Measurements from ENCODE around the gene HS3ST5.

Gene HS3ST5

DNA sequence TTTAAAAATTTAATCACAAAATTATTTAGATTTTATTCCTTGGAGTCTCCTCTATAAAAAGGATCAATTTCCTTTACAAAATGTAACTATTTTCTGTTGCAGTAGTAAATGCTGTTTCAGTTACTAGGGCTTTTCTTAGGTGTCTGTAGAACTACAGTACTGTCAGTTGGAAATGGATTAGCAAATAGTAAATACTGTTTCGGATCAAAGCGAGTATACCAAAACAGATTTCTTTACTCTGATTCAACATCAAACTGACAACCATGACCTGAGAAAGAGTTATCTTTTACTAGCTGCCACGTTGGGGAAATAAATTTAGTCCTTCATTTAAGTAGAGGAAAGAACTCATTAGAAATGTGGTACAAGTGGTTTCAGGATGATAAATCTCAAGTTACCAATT, 172.5 kb downstream of the HS3ST5 start:
- H3K27ac ChIP-seq (ENCODE audit: low read depth, low read length, severe bottlenecking) = no peak overlapping the region
- no peaks in the 10 kb centered on the region for H3K9me3 ChIP-seq (ENCODE audit: control insufficient read depth, low read length)
- no peaks in the 10 kb centered on the region for H3K4me1 ChIP-seq (ENCODE audit: control insufficient read depth, insufficient read depth, low read length, poor library complexity, severe bottlenecking)
- H3K4me3 ChIP-seq (ENCODE audit: extremely low read depth, insufficient read depth, low read length, poor library complexity, severe bottlenecking) = no peak overlapping the region
- WGBS, 2 experiments (ENCODE audit: insufficient coverage in 2 of 2) = 100% methylated on average over 1 of the region's 3 CpGs; no CpG with 5 or more reads in 1 of the 2 experiments
- no peaks in the 10 kb centered on the region for H3K36me3 ChIP-seq (ENCODE audit: control insufficient read depth, insufficient read depth, low read length)

GRCh38 chr6:114169763-114170162, 173.1 kb downstream of the HS3ST5 start:
- H3K36me3 ChIP-seq (ENCODE audit: control insufficient read depth, insufficient read depth, low read length) = no peaks in the 10 kb centered on the region
- no peak overlapping the region for H3K27ac ChIP-seq (ENCODE audit: low read depth, low read length, severe bottlenecking)
- H3K4me1 ChIP-seq (ENCODE audit: control insufficient read depth, insufficient read depth, low read length, poor library complexity, severe bottlenecking) = no peaks in the 10 kb centered on the region
- no peak overlapping the region for H3K4me3 ChIP-seq (ENCODE audit: extremely low read depth, insufficient read depth, low read length, poor library complexity, severe bottlenecking)
- no peaks in the 10 kb centered on the region for H3K9me3 ChIP-seq (ENCODE audit: control insufficient read depth, low read length)

DNA sequence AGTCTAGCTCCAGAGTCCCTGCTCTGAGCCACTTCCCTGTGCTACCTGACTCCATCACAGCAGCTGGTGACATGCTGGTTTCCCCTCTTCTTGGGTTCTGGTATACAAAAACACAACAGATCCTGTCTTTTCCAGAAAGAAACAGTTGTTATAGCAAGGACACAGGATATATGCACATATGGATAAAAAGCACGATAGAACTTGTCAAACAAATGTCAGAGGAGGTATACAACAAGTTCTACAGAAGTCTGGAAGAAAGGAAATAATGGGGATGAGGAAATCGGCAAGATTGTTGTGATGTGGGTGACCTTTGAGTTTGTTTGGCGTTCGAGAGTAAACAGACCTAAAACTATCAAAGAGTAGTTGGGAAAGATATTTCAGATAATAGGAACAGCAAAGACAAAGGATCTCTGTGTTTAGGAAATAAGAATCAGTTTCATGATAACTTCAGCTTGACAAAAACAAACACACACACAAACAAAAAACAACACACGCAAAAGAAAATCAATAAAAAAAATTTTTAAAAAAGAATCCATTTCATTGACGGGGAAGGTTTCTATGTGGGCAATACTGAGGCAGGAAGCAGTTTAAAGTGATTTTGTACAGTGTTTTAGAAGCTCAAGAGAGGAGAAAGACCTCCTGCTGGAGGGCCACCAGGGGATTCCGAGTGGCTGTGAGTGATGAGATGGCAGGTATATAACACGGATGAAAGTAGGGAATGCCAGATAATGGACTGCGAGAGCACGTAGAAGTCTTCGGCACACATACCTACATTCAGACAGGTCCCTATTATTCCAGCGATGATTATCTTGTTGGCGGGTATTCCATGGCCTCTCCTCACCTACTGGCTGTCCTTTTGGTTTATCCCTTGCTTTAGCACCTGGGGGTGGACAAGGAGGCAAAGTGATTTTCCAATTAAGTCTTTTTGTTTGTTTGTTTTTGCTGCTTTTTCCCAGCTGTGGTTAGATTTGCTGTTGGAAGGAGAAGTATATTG, 174.9 kb downstream of the HS3ST5 start:
- 87 to 94% methylated on average over 7 to 11 of the region's 13 CpGs for WGBS, 2 experiments (ENCODE audit: insufficient coverage in 2 of 2)
- H3K27ac ChIP-seq (ENCODE audit: low read depth, low read length, severe bottlenecking) = no peak overlapping the region

DNA sequence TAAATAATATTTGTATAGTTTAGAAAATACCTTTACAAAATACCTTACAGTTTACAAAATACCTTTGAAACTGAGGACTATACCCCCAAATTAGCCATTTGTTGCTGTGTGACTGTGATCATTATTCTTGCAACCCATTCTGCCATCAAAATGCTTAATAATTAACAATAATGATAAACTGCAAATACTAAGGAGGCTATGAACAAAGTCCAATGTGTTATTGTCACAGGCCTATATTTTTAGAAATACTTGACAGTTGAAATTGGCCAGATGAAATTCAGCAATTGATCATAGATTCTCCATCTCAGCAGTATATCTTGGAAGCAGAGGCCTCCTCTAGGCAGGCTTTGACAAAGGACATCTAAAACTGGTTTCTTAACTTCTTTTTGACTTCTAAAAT, 178.6 kb downstream of the HS3ST5 start:
- Histone ChIP-seq H3K4me1 (ENCODE audit: control insufficient read depth, insufficient read depth, low read length, poor library complexity, severe bottlenecking) (no peaks in the 10 kb centered on the region), H3K9me3 (ENCODE audit: control insufficient read depth, low read length) (no peaks in the 10 kb centered on the region), H3K4me3 (ENCODE audit: extremely low read depth, insufficient read depth, low read length, poor library complexity, severe bottlenecking) (no peak overlapping the region), H3K27ac (ENCODE audit: low read depth, low read length, severe bottlenecking) (no peak overlapping the region), H3K36me3 (ENCODE audit: control insufficient read depth, insufficient read depth, low read length) (no peaks in the 10 kb centered on the region)

More for the DNA sequence above, 174.9 kb downstream of the HS3ST5 start:
- H3K9me3 ChIP-seq (ENCODE audit: control insufficient read depth, low read length) = no peaks in the 10 kb centered on the region
- H3K4me1 ChIP-seq (ENCODE audit: control insufficient read depth, insufficient read depth, low read length, poor library complexity, severe bottlenecking) = no peaks in the 10 kb centered on the region
- no peak overlapping the region for H3K4me3 ChIP-seq (ENCODE audit: extremely low read depth, insufficient read depth, low read length, poor library complexity, severe bottlenecking)
- no peaks in the 10 kb centered on the region for H3K36me3 ChIP-seq (ENCODE audit: control insufficient read depth, insufficient read depth, low read length)

DNA sequence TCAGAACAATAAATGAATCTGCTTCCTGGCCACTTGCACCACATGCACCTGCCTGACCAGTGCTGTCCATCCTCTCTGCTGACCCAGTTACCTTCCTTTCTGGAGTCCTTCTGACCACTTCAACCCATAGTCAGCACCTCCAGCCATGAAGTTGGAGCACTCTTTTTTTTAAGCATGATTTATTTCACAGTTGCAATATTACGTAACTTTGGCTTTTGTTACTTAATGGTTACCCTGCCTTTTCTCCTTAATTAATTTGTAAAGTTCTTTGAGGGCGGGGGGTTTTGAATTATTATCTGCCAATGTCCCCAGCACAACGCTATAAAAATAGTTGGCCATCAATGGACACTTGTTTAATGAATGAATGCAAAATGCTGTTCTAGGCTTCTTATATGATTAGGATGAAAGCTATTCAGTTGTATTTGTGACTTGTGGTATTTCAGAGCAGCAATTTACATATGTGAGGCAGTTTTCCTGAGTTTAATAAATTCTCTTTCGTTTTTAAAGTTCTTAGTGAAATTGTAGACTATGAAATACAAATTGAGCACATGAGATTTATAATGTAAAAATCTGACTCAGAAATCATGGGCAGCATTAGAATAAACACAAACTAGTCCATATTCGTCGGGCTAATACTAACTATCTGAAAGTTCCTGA, 180.0 kb downstream of the HS3ST5 start:
- no peaks in the 10 kb centered on the region for H3K36me3 ChIP-seq (ENCODE audit: control insufficient read depth, insufficient read depth, low read length)
- no peaks in the 10 kb centered on the region for H3K4me1 ChIP-seq (ENCODE audit: control insufficient read depth, insufficient read depth, low read length, poor library complexity, severe bottlenecking)
- no peak overlapping the region for H3K27ac ChIP-seq (ENCODE audit: low read depth, low read length, severe bottlenecking)
- 100% methylated on average over 1 of the region's 6 CpGs; no CpG with 5 or more reads in 1 of the 2 experiments for WGBS, 2 experiments (ENCODE audit: insufficient coverage in 2 of 2)
- no peak overlapping the region for H3K4me3 ChIP-seq (ENCODE audit: extremely low read depth, insufficient read depth, low read length, poor library complexity, severe bottlenecking)
- no peaks in the 10 kb centered on the region for H3K9me3 ChIP-seq (ENCODE audit: control insufficient read depth, low read length)

DNA sequence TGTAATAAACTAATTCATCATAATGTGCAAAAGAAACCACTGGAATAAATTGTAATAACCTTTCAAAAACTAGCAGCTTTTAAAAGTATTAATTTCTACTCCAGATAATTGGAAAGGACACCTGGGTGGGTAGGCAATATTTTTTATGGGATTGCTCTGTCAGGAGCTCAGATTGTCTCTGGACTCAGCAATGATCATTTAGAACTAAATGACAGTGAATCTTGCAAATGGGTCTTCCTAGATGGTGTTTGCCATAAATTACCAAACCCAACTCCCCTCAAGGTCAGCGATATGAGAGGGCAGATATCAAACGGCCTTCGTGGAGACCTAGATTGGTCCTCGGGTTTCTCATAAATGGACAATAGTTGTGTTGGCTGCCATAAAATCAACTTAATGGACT, 181.9 kb downstream of the HS3ST5 start:
- no peaks in the 10 kb centered on the region for H3K36me3 ChIP-seq (ENCODE audit: control insufficient read depth, insufficient read depth, low read length)
- WGBS, 2 experiments (ENCODE audit: insufficient coverage in 2 of 2) = no CpG with 5 or more reads among the region's 4 CpGs
- no peak overlapping the region for H3K27ac ChIP-seq (ENCODE audit: low read depth, low read length, severe bottlenecking)
- no peak overlapping the region for H3K4me3 ChIP-seq (ENCODE audit: extremely low read depth, insufficient read depth, low read length, poor library complexity, severe bottlenecking)
- no peaks in the 10 kb centered on the region for H3K4me1 ChIP-seq (ENCODE audit: control insufficient read depth, insufficient read depth, low read length, poor library complexity, severe bottlenecking)
- H3K9me3 ChIP-seq (ENCODE audit: control insufficient read depth, low read length) = no peaks in the 10 kb centered on the region

- H3K27ac ChIP-seq (ENCODE audit: low read depth, low read length, severe bottlenecking) = no peak overlapping the region
- H3K9me3 ChIP-seq (ENCODE audit: control insufficient read depth, low read length) = no peaks in the 10 kb centered on the region
- no peaks in the 10 kb centered on the region for H3K36me3 ChIP-seq (ENCODE audit: control insufficient read depth, insufficient read depth, low read length)
- H3K4me3 ChIP-seq (ENCODE audit: extremely low read depth, insufficient read depth, low read length, poor library complexity, severe bottlenecking) = no peak overlapping the region
- peaks cover 2% of the 10 kb centered on the region for H3K4me1 ChIP-seq (ENCODE audit: control insufficient read depth, insufficient read depth, low read length, poor library complexity, severe bottlenecking)
These were observed 183.1 kb downstream of the HS3ST5 start for GRCh38 chr6:114159727-114160126.

DNA sequence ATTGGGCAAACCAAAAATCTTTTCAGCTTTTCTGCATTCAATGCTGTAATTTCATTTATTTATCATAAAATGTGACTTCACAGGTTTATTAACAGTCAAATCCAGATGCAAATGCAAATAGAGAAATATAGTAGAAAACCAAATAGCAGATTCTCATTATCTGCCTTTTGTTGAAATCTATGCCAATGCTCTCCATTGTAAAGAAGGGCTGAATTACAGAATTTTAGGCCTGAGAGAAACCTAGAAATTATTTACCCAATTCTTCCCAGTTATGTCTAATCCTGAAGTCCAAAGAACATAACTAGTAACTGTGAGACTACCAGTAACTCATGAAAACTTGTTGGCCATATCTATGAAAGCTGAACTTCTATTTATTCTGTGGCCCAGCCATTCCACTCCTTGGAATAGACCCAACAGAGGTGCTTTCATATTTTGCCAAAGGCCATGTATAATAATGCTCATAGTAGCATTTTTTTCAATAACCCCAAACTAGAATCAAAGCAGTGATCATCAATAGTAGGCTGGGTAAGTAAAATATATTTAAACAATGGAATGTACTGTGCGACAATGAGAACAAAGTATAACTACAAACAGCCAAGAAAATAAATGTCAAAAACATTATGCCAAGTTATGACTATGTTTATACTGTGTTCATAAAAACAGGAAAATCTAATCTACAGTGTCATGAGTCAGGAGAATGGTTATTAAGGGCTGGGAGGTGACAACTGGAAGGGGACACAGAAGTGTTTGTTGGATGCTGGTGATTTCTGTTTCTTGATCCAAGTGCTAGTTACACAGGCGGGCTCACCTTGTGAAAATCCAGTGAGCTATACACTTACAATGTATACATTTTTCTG, 183.8 kb downstream of the HS3ST5 start:
- WGBS, 2 experiments (ENCODE audit: insufficient coverage in 2 of 2) = 80% methylated on average over 1 of the region's 2 CpGs; no CpG with 5 or more reads in 1 of the 2 experiments
- H3K27ac ChIP-seq (ENCODE audit: low read depth, low read length, severe bottlenecking) = no peak overlapping the region
- H3K36me3 ChIP-seq (ENCODE audit: control insufficient read depth, insufficient read depth, low read length) = no peaks in the 10 kb centered on the region
- H3K4me1 ChIP-seq (ENCODE audit: control insufficient read depth, insufficient read depth, low read length, poor library complexity, severe bottlenecking) = peaks cover 7% of the 10 kb centered on the region
- no peak overlapping the region for H3K4me3 ChIP-seq (ENCODE audit: extremely low read depth, insufficient read depth, low read length, poor library complexity, severe bottlenecking)
- no peaks in the 10 kb centered on the region for H3K9me3 ChIP-seq (ENCODE audit: control insufficient read depth, low read length)

- peaks cover 7% of the 10 kb centered on the region for H3K4me1 ChIP-seq (ENCODE audit: control insufficient read depth, insufficient read depth, low read length, poor library complexity, severe bottlenecking)
- WGBS, 2 experiments (ENCODE audit: insufficient coverage in 2 of 2) = no CpG with 5 or more reads among the region's 1 CpG
- no peaks in the 10 kb centered on the region for H3K36me3 ChIP-seq (ENCODE audit: control insufficient read depth, insufficient read depth, low read length)
- H3K27ac ChIP-seq (ENCODE audit: low read depth, low read length, severe bottlenecking) = no peak overlapping the region
- no peaks in the 10 kb centered on the region for H3K9me3 ChIP-seq (ENCODE audit: control insufficient read depth, low read length)
- H3K4me3 ChIP-seq (ENCODE audit: extremely low read depth, insufficient read depth, low read length, poor library complexity, severe bottlenecking) = no peak overlapping the region
These were observed 184.4 kb downstream of the HS3ST5 start for GRCh38 chr6:114158411-114158810.

- Histone ChIP-seq H3K9me3 (ENCODE audit: control insufficient read depth, low read length) (no peaks in the 10 kb centered on the region), H3K4me3 (ENCODE audit: extremely low read depth, insufficient read depth, low read length, poor library complexity, severe bottlenecking) (no peak overlapping the region), H3K36me3 (ENCODE audit: control insufficient read depth, insufficient read depth, low read length) (no peaks in the 10 kb centered on the region), H3K27ac (ENCODE audit: low read depth, low read length, severe bottlenecking) (no peak overlapping the region), H3K4me1 (ENCODE audit: control insufficient read depth, insufficient read depth, low read length, poor library complexity, severe bottlenecking) (peaks cover 7% of the 10 kb centered on the region)
- 55 to 100% methylated on average over 1 to 2 of the region's 2 CpGs for WGBS, 2 experiments (ENCODE audit: insufficient coverage in 2 of 2)
These were observed 185.0 kb downstream of the HS3ST5 start for GRCh38 chr6:114157848-114158247.
